Peyer's patch (tissue), 4 donors: ENCODE data around the gene ATG10. TPM values are rescaled to one million over a fixed set of nuclear protein-coding genes. Genes with fewer than 3 reads are reported as not detected.
"Not testable (repeated sequence)": the region's sequence is repeated elsewhere in the genome, so short reads cannot be mapped to it uniquely, and the experiment has no call there.

Experiments
- DNase-seq, 3 donors: peaks; one replicate each; pipeline ENCODE4 v3.0.0-alpha.2; 2017 to 2019
- H3K27ac ChIP-seq, 4 donors: fragments of 200-600 bp; sonication (generic); one replicate each; pipeline ENCODE4 v1.5.1; 2016 to 2019
- H3K27me3 ChIP-seq, 2 donors: fragments of 200-600 bp; sonication (generic); one replicate each; pipeline ENCODE4 v1.5.1; 2019
- H3K36me3 ChIP-seq, 3 donors: fragments of 200-600 bp; sonication (generic); one replicate each; pipeline ENCODE4 v1.5.1; 2016 to 2019
- H3K4me1 ChIP-seq, 4 donors: fragments of 200-600 bp; sonication (generic); one replicate each; pipeline ENCODE4 v1.5.1; 2016 to 2019
- H3K4me3 ChIP-seq, 4 donors: fragments of 200-600 bp; sonication (generic); 1 replicate in 3 of 4; 2 replicates in 1 of 4; pipeline ENCODE4 v1.5.1; 2016 to 2019; ENCODE audit warnings: mild to moderate bottlenecking in 1 of 4
- H3K9me3 ChIP-seq, 4 donors: fragments of 200-600 bp; sonication (generic); one replicate each; pipeline ENCODE4 v1.5.1; 2016 to 2019; ENCODE audit warnings: mild to moderate bottlenecking in 1 of 4
- POLR2A ChIP-seq, 2 donors: fragments of 450-650 bp; IDR thresholded peaks; one replicate each; pipeline ENCODE4 v1.5.1; 2017; ENCODE audit warnings: antibody characterized with exemption in 2 of 2, mild to moderate bottlenecking in 2 of 2, moderate library complexity in 2 of 2
- total RNA-seq, 4 donors: library from RNA; depleted of rRNA; stranded (reverse); fragments of >200 nt; gene quantifications; one replicate each; pipeline ENCODE4 v1.1.0, GENCODE V29; 2016
- TF ChIP-seq, protein P1 (sequence below), 6 experiments: fragments of 450-650 bp in 4 of 6; fragments of 200-600 bp in 2 of 6; sonication (generic) in 1 of 6; IDR thresholded peaks; one replicate each; pipeline ENCODE4 v1.5.1; 2017 to 2019; ENCODE audit warnings: antibody characterized with exemption in 6 of 6, mild to moderate bottlenecking in 3 of 6, moderate library complexity in 1 of 6

The ATG10 gene
- total RNA-seq, 4 donors from 2014 or later = 3.6 to 6.6 (median 4.5) TPM

DNA sequence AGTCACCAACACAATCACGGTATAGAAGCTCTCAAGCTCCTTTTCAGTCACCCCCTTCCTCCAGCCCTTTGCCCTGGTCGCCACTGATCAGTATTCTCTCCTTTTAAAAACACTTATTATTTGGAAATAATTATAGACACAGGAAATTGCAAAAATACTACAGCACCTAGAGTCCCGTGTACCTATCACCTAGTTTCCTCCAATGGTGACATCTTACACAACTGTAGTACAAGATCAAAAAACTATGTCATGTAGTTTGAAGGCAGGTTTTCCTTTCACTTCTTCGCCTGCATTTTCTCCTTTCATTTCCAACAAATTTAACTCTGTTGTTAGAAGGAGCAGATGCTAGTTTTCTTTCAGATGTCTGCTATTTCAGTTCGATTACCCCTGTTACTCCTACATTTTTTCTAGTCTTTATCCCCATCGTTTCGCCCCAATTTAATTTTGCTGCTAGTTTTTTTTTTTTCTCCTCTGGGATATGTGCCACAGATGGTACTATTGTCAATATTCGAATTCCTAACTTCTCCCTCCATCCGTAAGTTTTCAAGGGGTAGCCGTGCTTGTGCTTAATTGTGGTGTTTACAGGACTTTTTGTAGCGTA lies 612 bp upstream of the ATG10 start:
- H3K9me3 ChIP-seq = no peaks in the 10 kb centered on the region

DNA sequence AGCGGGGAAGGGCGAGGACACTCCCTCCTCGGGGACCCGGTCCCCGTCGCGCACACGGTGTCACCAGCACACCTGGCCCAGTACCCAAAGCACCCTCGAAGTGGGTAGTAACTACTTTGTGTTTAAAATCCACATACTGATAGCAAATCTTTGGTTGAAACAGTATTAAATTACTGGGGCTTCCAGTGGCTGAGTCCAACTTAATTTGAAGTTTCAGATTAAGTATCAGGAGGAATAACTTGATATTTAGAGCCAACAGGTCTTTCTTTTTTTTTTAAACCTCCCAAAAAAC lies 615 bp downstream of the ATG10 start:
- no peaks in the 10 kb centered on the region for H3K27me3 ChIP-seq
- H3K4me1 ChIP-seq = no peaks in the 10 kb centered on the region
- H3K9me3 ChIP-seq = no peaks in the 10 kb centered on the region
- peak overlapping the region; percentile 66 to 82 (median 75) for H3K4me3 ChIP-seq
- no peak for DNase-seq
- H3K27ac ChIP-seq = peak overlapping the region; percentile 90 to 98 (median 98)
- no peaks in the 10 kb centered on the region for H3K36me3 ChIP-seq
- no peak for TF ChIP-seq POLR2A (IDR thresholded peaks at IDR 0.05)
- TF ChIP-seq, protein P1, sequence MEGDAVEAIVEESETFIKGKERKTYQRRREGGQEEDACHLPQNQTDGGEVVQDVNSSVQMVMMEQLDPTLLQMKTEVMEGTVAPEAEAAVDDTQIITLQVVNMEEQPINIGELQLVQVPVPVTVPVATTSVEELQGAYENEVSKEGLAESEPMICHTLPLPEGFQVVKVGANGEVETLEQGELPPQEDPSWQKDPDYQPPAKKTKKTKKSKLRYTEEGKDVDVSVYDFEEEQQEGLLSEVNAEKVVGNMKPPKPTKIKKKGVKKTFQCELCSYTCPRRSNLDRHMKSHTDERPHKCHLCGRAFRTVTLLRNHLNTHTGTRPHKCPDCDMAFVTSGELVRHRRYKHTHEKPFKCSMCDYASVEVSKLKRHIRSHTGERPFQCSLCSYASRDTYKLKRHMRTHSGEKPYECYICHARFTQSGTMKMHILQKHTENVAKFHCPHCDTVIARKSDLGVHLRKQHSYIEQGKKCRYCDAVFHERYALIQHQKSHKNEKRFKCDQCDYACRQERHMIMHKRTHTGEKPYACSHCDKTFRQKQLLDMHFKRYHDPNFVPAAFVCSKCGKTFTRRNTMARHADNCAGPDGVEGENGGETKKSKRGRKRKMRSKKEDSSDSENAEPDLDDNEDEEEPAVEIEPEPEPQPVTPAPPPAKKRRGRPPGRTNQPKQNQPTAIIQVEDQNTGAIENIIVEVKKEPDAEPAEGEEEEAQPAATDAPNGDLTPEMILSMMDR (IDR thresholded peaks at IDR 0.05) = no peak

More for the DNA sequence above, 612 bp upstream of the ATG10 start:
- TF ChIP-seq, protein P1 (IDR thresholded peaks at IDR 0.05) = no peak
- TF ChIP-seq POLR2A (IDR thresholded peaks at IDR 0.05) = no peak
- Histone ChIP-seq H3K27me3 (no peaks in the 10 kb centered on the region), H3K36me3 (no peaks in the 10 kb centered on the region), H3K4me1 (no peaks in the 10 kb centered on the region), H3K27ac (peak overlapping the region; percentile 90 to 98 (median 98)), H3K4me3 (peak overlapping the region; percentile 66 to 82 (median 75))
- DNase-seq = no peak

DNA sequence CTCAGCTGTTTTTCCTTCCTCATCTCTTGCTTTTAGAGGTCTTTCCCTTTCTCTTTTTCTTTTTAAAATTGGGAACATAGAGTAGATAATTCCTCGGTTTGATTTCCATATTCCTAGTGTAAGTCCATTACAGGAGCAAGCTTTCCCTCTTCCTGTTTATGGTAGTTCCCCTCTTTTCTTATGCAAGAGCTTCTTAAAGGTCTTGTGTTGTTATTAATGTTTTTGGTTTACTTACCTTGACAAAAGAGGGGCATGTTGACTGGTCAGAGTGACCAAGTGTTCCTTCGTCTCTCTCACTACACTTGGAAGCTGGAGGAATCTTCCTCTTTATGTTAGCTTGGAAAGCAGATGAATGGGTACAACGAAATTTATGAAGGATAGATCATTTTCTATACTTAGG lies 8.3 kb downstream of the ATG10 start:
- no peak for DNase-seq
- no peak for TF ChIP-seq POLR2A (IDR thresholded peaks at IDR 0.05)
- TF ChIP-seq, protein P1 (IDR thresholded peaks at IDR 0.05) = no peak

DNA sequence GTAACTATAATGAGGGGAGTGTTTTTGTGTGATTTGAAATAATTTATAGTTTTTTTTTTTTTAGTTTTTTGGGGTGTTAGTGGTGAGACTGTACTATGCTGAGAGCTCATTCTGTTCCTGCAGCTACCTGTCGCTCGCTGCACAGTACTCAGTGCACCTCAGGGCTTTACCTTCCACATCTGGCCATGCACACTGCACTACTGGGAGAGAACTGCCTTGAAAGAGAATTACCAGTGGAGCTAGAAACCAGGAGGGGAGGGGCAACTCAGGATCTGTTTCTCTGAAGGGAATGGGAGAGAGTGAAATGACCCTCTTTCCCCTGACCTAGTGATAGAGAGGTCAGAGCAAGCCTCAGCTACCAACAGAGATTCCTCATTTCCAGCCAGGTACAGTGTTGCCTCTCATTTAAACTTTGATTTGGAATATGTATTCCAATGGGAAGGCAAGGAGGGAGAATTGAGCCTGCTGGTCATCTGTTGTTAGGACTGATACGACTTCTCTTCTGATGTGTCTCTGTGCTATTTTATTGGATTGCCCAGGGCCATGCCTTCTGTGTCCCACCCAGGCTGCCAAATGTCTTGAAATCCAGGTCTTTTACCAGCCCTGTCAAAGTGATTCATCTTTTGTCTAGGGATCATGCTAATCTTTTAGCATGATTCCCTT lies 8.9 kb downstream of the ATG10 start:
- TF ChIP-seq POLR2A (IDR thresholded peaks at IDR 0.05) = no peak
- TF ChIP-seq, protein P1 (IDR thresholded peaks at IDR 0.05) = no peak
- H3K4me1 ChIP-seq = no peaks in the 10 kb centered on the region
- H3K27me3 ChIP-seq = no peaks in the 10 kb centered on the region
- H3K36me3 ChIP-seq = no peaks in the 10 kb centered on the region
- DNase-seq = no peak
- no peak overlapping the region for H3K4me3 ChIP-seq
- H3K27ac ChIP-seq = no peak overlapping the region
- no peaks in the 10 kb centered on the region for H3K9me3 ChIP-seq

More for the DNA sequence above, 8.3 kb downstream of the ATG10 start:
- no peaks in the 10 kb centered on the region for H3K27me3 ChIP-seq
- no peak overlapping the region for H3K27ac ChIP-seq
- no peaks in the 10 kb centered on the region for H3K36me3 ChIP-seq
- H3K4me1 ChIP-seq = no peaks in the 10 kb centered on the region
- no peaks in the 10 kb centered on the region for H3K9me3 ChIP-seq
- no peak overlapping the region for H3K4me3 ChIP-seq

DNA sequence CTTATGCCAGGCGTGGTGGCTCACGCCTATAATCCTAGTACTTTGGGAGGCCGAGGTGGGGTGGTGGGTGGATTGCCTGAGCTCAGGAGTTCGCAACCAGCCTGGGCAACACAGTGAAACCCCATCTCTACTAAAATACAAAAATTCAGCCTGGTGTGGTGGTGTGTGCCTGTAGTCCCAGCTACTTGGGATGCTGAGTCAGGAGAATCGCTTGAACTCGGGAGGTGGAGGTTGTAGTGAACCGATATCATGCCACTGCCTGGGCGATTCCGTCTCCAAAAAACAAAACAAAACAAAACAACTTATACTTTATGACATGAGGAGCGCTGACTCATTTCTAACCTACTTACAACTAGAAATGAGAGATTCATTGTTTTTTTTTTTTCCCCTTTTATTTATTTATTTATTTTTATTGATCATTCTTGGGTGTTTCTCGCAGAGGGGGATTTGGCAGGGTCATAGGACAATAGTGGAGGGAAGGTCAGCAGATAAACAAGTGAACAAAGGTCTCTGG lies 10.4 kb downstream of the ATG10 start:
- H3K4me3 ChIP-seq, H3K9me3 ChIP-seq, H3K36me3 ChIP-seq, H3K27me3 ChIP-seq, H3K27ac ChIP-seq, H3K4me1 ChIP-seq, DNase-seq: not testable (repeated sequence)

DNA sequence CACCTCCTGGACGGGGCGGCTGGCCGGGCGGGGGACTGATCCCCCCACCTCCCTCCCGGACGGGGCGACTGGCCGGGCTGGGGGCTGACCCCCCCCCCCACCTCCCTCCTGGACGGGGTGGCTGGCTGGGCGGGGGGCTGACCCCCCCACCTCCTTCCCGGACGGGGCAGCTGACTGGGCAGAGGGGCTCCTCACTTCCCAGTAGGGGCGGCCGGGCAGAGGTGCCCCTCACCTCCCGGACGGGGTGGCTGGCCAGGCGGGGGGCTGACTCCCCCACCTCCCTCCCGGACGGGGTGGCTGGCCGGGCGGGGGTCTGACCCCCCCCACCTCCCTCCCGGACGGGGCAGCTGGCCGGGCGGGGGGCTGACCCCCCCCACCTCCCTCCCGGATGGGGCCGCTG lies 11.3 kb downstream of the ATG10 start:
- not testable (repeated sequence) for H3K9me3 ChIP-seq, H3K27ac ChIP-seq, H3K4me3 ChIP-seq, H3K27me3 ChIP-seq, H3K36me3 ChIP-seq, H3K4me1 ChIP-seq, DNase-seq

DNA sequence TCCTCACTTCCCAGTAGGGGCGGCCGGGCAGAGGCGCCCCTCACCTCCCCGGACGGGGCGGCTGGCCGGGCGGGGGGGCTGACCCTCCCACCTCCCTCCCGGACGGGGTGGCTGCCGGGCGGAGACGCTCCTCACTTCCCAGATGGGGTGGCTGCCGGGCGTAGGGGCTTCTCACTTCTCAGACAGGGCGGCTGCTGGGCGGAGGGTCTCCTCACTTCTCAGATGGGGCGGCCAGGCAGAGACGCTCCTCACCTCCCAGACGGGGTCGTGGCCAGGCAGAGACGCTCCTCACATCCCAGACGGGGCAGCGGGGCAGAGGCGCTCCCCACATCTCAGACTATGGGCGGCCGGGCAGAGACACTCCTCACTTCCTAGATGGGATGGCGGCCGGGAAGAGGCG lies 11.7 kb downstream of the ATG10 start:
- H3K36me3 ChIP-seq, DNase-seq, H3K4me1 ChIP-seq, H3K9me3 ChIP-seq, H3K4me3 ChIP-seq, H3K27ac ChIP-seq, H3K27me3 ChIP-seq: not testable (repeated sequence)
